K562 (cell line): ENCODE measurements around the gene CCM2. TPM values are rescaled to one million over a fixed set of nuclear protein-coding genes. Genes with fewer than 3 reads are reported as not detected.

Source experiments
- ATAC-seq: fragments of 200-7000 bp; cut with Tn5 transposase; 3 replicates; pipeline ENCODE4 v1.9.1; 2020; ENCODE audit warnings: moderate library complexity
- BruUV-seq: library from RNA; stranded (reverse); fragments of 400-500 nt; replicated peaks from 2 replicates; lab custom pipeline; 2021; lab: Mats Ljungman, UMichigan
- CTCF ChIA-PET: fragments of 300-600 bp; formaldehyde crosslinking; extraction: SDS; loops from one replicate; lab custom pipeline; 2021; ENCODE audit warnings: low intra/inter-chr PET ratio; lab: Yijun Ruan, JAX
- POLR2A ChIA-PET: fragments of 300-600, 350-650 bp; sonication (Branson Sonifier 250); formaldehyde crosslinking; extraction: SDS; loops from one replicate; lab custom pipeline; 2021; ENCODE audit warnings: antibody characterized with exemption, inconsistent platforms; lab: Yijun Ruan, JAX
- DNase-seq, 4 experiments: peaks; one replicate each; pipeline versions ENCODE4 v3.0.0 to v3.0.0-alpha.2; 2011 to 2018; ENCODE audit warnings: low spot score in 3 of 4, mixed read lengths in 3 of 4; ENCODE audit errors: extremely low read depth in 1 of 4
- FAIRE-seq: peaks from 2 replicates; lab custom pipeline; 2011; peaks lifted over from hg19 to GRCh38; lab: Jason Lieb, UNC
- H2AFZ ChIP-seq: 2 replicates; pipeline ENCODE4 v1.6.0; 2011; ENCODE audit warnings: low read depth, low read length, control low read depth, inconsistent platforms
- H3K27ac ChIP-seq: fragments of 200-600 bp; 3 replicates; pipeline ENCODE4 v1.8.0; 2011; ENCODE audit warnings: low read depth, mild to moderate bottlenecking, control low read depth, inconsistent platforms, low read length, moderate library complexity, mixed read lengths; ENCODE audit errors: extremely low read depth
- H3K27me3 ChIP-seq, 2 experiments: fragments of 300-600 bp in 1 of 2; 2 replicates in 1 of 2; 3 replicates in 1 of 2; pipeline versions ENCODE4 v1.6.0 to v1.8.0; 2011; ENCODE audit warnings: inconsistent platforms in 2 of 2, low read length in 2 of 2, mild to moderate bottlenecking in 1 of 2, mixed read lengths in 1 of 2, moderate library complexity in 1 of 2; ENCODE audit not compliant: control insufficient read depth in 2 of 2, insufficient read depth in 2 of 2
- H3K36me3 ChIP-seq: fragments of 300-600 bp; 3 replicates; pipeline ENCODE4 v1.8.0; 2011; ENCODE audit warnings: mild to moderate bottlenecking, low read length, inconsistent platforms; ENCODE audit not compliant: control insufficient read depth, insufficient read depth
- H3K4me1 ChIP-seq, 2 experiments: fragments of 200-600 bp in 1 of 2; replicated peaks in 1 of 2; 2 replicates in 1 of 2; 3 replicates in 1 of 2; pipeline versions ENCODE4 v1.5.1 to v1.8.0; 2011; ENCODE audit warnings: inconsistent platforms in 2 of 2, low read length in 2 of 2, mild to moderate bottlenecking in 1 of 2, mixed read lengths in 1 of 2, moderate library complexity in 1 of 2; ENCODE audit not compliant: control insufficient read depth in 2 of 2, insufficient read depth in 2 of 2
- H3K4me2 ChIP-seq: 2 replicates; pipeline ENCODE4 v1.6.1; 2011; ENCODE audit warnings: low read length, control low read depth, inconsistent platforms, mixed read lengths; ENCODE audit not compliant: insufficient read depth
- H3K4me3 ChIP-seq: fragments of 200-600 bp; sonication (generic), shearing (Covaris generic); 2 replicates; pipeline ENCODE4 v1.5.1; 2016; ENCODE audit warnings: control low read depth, inconsistent platforms
- H3K79me2 ChIP-seq: fragments of 200-600 bp; 3 replicates; pipeline ENCODE4 v1.8.0; 2011; ENCODE audit warnings: low read length, inconsistent platforms; ENCODE audit not compliant: control insufficient read depth, insufficient read depth
- H3K9ac ChIP-seq, 2 experiments: 2 replicates each; pipeline versions ENCODE4 v1.6.0 to v1.6.1; 2011; ENCODE audit warnings: low read depth in 2 of 2, low read length in 2 of 2, control low read depth in 1 of 2, inconsistent platforms in 1 of 2, mild to moderate bottlenecking in 1 of 2, mixed read lengths in 1 of 2; ENCODE audit not compliant: insufficient read depth in 1 of 2
- H3K9me1 ChIP-seq: one replicate; pipeline ENCODE4 v1.6.0; 2011; ENCODE audit warnings: inconsistent platforms, mild to moderate bottlenecking, low read length, moderate library complexity; ENCODE audit not compliant: control insufficient read depth, insufficient read depth
- H3K9me3 ChIP-seq: replicated peaks from 2 replicates; pipeline ENCODE4 v1.5.1; 2011; ENCODE audit warnings: low read depth, low read length, inconsistent platforms; ENCODE audit not compliant: control insufficient read depth, insufficient read depth
- H4K20me1 ChIP-seq: replicated peaks from 2 replicates; pipeline ENCODE4 v1.6.1; 2011; ENCODE audit warnings: low read length, inconsistent platforms, mixed read lengths; ENCODE audit not compliant: control insufficient read depth, insufficient read depth
- SAFB2 ChIP-seq: fragments of 200-400 bp; formaldehyde crosslinking; IDR thresholded peaks from 2 replicates; pipeline ENCODE4 v1.6.1; 2018; ENCODE audit warnings: borderline replicate concordance, low read length, low read depth, moderate library complexity; ENCODE audit not compliant: severe bottlenecking
- WGBS: fragments of 100-300 bp; shearing (Covaris generic); methylation state at CpG from one replicate; pipeline ENCODE4 v1.1.6; 2016; ENCODE audit warnings: low coverage, mixed read lengths; ENCODE audit not compliant: insufficient coverage; ENCODE audit errors: missing lambda C conversion rate; 5-methylcytosine and 5-hydroxymethylcytosine counted together
- in situ Hi-C: fragments of 300-500 bp; cut with MboI; formaldehyde crosslinking; loops from 4 replicates; pipeline ENCODE4 v1.15.0; 2018; ENCODE audit warnings: inconsistent platforms, mixed read lengths
- intact Hi-C: fragments of 100-400 bp; cut with micrococcal nuclease; formaldehyde crosslinking; loops from 2 replicates; pipeline ENCODE4 v1.14.2; 2022
- polyA plus RNA-seq, 8 experiments: library from polyadenylated mRNA; depleted of rRNA in 4 of 8; stranded (reverse) in 5 of 8; unstranded in 3 of 8; fragments of >200 nt; fragmentation: Nextera tagmentation in 2 of 8; fragmentation: Illumina TruSeq in 1 of 8; extraction: Ambion mirVana in 2 of 8; extraction: Trizol in 1 of 8; gene quantifications; 2 replicates each; pipeline versions ENCODE4 v1.2.1 to v1.2.3, GENCODE V29; 2011 to 2014; ENCODE audit warnings: inconsistent platforms in 1 of 8, missing spikeins in 1 of 8
- total RNA-seq, 7 experiments: library from RNA; depleted of rRNA in 6 of 7; stranded (reverse); fragments of >200 nt in 6 of 7; fragmentation: Illumina TruSeq in 2 of 7; extraction: Trizol in 2 of 7; gene quantifications; 2 replicates each; pipeline versions ENCODE4 v1.2.1 to v1.2.3, GENCODE V29; 2011 to 2021; ENCODE audit warnings: low replicate concordance in 1 of 7
- TF ChIP-seq, protein P1 (sequence below): sonication (generic); formaldehyde crosslinking; IDR thresholded peaks from 2 replicates; pipeline ENCODE4 v1.8.1; 2023; ENCODE audit warnings: mild to moderate bottlenecking, missing genetic modification reagents

Gene CCM2
- total and polyA plus RNA-seq, 9 of the 15 experiments (the other 6 are each of a cell fraction or from before 2014, with no cell fraction given), result 0.41 to 38.6 (median 25.9) TPM

GRCh38 chr7:44961844-44962482 is 38.0 kb upstream of the CCM2 start:
- ChIA-PET POLR2A (interaction anchor here (0.6 to 0.8 kb wide), 2 partner anchors 11 to 13 kb away, joined by 3 to 7 read pairs; no protein-coding TSS in a partner anchor), CTCF (no interaction called here)
- in situ Hi-C loops, result no loop called here
- BruUV-seq, result no TSS peak
- H3K79me2 ChIP-seq, result no peaks in the 10 kb centered on the region
- no peak for ATAC-seq
- intact Hi-C loops, result no loop called here
- H3K4me3 ChIP-seq, result no peak overlapping the region
- no peaks in the 10 kb centered on the region for H4K20me1 ChIP-seq
- no peak for FAIRE-seq
- H3K9me3 ChIP-seq, result no peaks in the 10 kb centered on the region
- 74% methylated on average over 7 of the region's 16 CpGs for WGBS
- H2AFZ ChIP-seq, result no peak overlapping the region
- no peak for DNase-seq
- H3K4me2 ChIP-seq, result no peak overlapping the region
- peaks cover 18 to 34% of the 10 kb centered on the region in 2 experiments for H3K4me1 ChIP-seq
- TF ChIP-seq SAFB2, result no peak
- TF ChIP-seq, protein P1, sequence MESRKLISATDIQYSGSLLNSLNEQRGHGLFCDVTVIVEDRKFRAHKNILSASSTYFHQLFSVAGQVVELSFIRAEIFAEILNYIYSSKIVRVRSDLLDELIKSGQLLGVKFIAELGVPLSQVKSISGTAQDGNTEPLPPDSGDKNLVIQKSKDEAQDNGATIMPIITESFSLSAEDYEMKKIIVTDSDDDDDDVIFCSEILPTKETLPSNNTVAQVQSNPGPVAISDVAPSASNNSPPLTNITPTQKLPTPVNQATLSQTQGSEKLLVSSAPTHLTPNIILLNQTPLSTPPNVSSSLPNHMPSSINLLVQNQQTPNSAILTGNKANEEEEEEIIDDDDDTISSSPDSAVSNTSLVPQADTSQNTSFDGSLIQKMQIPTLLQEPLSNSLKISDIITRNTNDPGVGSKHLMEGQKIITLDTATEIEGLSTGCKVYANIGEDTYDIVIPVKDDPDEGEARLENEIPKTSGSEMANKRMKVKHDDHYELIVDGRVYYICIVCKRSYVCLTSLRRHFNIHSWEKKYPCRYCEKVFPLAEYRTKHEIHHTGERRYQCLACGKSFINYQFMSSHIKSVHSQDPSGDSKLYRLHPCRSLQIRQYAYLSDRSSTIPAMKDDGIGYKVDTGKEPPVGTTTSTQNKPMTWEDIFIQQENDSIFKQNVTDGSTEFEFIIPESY, result peak; percentile 23
- H3K9me1 ChIP-seq, result peaks cover 5% of the 10 kb centered on the region
- H3K36me3 ChIP-seq, result no peaks in the 10 kb centered on the region
- H3K27ac ChIP-seq, result no peak overlapping the region
- H3K9ac ChIP-seq, result no peak overlapping the region
- H3K27me3 ChIP-seq, result no peaks in the 10 kb centered on the region
